ENCODE data around the gene SPPL2A. TPM values are rescaled to one million over a fixed set of nuclear protein-coding genes. Genes with fewer than 3 reads are reported as not detected.
A peak's percentile ranks its signal among the peaks of the same experiment; 100 is the strongest.
"Not testable (repeated sequence)": the region's sequence is repeated elsewhere in the genome, so short reads cannot be mapped to it uniquely, and the experiment has no call there.

Gene SPPL2A
- total RNA-seq, 1 donor from 2014 or later = 69.3 TPM

DNA sequence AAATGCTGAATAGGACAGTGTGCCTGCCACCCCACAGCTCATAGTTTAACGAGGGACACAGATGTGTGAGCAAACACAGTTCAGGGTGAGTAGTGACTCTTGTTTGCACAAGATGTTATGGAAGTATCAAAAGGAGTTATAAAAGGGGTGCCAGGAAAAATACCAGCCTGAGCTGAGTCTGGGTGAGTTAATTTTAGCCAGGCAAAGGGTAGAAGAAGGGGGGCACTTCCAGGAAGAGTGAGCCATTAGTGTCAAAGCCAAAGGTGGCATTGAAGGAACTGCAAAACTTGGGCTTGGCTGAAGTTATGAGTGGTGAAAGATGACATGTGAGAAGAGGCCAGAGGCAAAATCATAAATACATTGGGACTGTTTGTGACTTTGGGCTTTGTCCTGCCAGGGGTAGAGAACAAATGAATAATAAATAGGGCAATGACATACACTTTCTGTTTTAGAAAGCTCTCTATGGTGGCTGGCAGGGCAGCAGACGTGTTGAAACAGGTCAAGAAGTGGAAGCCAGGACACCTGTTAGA is 1.9 kb upstream of the SPPL2A start:
- DNase-seq (ENCODE audit: low spot score) = no peak

DNA sequence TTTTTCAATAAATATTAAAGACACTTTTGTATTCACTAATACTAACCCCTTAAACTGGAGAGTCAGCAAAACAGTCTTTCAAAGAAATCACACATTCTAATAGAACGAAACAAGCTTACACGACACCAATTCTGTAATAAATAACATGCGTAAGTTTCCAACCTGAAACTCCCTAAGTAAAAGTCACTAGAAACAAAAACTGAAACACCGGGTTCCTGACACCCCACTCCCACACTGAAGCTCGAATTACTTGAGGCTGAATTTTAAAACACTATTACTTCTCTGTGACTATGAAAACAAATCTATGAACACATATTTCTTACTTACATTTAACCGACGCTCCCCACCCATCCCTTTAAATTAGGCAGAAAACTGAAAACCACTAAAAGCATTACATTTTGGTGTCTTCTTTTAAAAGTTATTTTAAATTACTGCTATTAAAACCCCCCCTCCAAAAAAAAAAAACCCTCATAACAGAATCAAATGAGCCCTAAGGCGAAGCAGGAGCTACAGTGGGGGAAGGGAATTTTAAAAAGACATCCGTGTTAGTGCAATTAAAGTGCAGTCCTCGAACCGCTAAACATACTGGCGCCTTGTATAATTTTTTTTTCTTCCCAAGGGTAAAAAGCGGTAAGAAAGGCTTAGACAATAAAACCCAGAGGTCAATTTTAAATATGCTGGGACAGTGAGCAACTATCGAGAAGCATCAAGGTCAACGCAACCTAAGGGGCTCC is 878 bp downstream of the SPPL2A start:
- DNase-seq (ENCODE audit: low spot score) = peak; percentile 31

DNA sequence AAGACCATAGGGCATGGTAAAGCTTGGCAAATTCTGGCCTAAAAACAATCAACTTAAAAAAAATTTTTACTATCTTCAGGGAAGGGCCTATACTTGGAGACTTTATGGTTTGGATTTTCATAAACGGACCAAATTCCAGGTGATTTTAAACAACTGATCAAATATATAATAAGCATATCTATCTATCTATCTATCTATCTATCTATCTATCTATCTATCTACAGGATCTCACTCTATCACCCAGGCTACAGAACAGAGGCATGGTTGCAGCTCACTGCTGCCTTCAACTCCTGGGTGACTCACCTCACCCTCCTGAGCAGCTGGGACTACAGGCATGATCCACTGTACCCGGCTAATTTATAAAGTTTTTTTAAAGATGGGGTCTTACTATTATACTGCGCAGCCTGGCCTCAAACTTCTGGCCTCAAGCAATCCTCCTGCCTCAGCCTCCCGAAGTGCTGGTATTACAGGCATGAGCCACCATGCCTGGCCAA is 6.7 kb downstream of the SPPL2A start:
- no peak for DNase-seq (ENCODE audit: low spot score)

DNA sequence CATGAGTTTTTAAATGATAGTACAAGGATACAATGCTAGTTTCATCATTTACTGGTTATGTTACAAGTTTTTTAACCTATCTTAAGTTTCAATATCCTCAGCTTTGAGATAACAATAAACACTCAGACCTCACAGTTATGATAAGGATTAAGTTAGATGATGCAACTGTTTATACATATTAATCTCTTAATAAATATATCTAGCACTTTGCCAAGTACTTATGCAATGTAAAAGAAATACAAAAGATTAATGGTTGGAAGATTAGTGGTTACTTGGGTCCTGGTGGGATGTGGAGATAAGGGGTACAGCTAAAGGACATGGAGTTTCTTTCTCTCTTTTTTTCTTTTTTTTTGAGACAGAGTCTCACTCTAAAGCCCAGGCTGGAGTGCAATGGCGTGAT is 12.0 kb downstream of the SPPL2A start:
- peak; percentile 16 for DNase-seq (ENCODE audit: low spot score)

DNA sequence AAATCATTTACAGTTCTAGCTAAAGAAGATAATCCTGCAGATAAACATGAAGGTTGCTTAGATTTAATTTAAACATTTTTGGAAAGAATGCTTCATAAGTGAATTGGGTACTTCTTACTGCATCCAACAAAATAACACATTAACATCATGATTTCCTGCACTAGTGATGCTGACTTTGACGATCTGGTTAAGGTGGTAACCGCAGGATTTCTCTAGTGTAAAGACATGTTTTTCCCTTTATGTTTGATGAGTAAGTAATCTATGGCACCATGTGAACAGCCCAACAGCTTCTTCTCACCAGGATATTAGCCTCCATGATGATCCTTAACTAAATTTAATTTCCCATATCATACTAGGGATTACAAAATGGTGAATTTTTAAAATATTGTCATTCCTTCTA is 14.1 kb downstream of the SPPL2A start:
- no peak for DNase-seq (ENCODE audit: low spot score)

DNA sequence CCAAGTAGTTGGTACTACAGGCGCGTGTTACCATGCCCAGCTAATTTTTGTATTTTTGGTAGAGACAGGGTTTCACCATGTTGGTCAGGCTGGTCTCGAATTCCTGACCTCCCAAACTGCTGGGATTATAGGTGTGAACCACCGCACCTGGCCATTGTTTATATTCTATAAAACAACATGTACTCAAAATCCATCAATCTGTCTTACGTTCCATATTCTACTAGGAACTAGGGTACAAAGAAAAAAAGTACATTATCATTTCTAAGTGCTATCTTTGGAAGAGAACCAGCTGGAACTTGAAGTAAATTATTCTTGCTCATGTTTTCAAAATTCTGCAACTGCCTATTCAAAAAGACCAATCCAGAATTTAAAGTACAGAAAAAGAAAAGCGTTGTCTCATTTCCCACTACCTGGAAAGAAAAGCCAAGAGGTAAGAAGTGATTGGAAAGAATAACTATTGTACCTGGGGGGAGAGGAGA is 15.2 kb downstream of the SPPL2A start:
- no peak for DNase-seq (ENCODE audit: low spot score)

DNA sequence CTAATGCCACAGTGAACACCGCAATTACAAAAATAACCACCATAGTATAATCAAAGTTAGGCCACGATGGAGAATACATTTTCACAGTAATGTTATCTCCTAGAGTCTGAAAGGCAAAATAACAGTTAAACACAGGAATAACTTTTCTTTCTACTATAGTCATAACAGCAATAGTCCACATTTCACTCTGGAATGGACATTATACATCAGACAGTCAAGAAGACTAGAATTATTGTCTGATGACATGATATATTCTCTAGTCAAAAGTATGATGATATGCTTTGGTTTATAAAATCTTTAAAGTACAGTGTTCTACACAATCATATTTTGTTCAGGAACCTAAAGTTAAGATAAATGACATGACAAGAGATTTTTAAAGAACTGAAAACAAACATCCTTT is 18.0 kb downstream of the SPPL2A start:
- no peak for DNase-seq (ENCODE audit: low spot score)

DNA sequence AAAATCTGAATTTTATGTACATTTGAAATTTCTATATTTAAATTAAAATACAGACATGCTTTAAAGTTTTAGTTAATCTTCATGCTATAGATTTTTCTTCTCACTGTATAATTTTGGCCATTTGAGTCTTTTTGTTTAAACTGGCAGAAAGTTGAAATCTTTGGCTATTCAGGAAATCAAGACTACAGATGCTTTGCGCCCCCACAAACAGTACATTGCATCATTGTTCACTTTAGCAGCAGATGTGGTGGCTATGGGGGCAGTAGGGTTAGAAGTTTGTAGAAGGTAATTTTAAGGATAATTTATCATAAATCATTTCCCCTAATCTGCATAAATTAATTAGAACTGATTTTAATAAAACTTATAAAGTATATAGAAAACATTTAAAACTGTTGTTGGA is 20.9 kb downstream of the SPPL2A start:
- DNase-seq (ENCODE audit: low spot score) = no peak

DNA sequence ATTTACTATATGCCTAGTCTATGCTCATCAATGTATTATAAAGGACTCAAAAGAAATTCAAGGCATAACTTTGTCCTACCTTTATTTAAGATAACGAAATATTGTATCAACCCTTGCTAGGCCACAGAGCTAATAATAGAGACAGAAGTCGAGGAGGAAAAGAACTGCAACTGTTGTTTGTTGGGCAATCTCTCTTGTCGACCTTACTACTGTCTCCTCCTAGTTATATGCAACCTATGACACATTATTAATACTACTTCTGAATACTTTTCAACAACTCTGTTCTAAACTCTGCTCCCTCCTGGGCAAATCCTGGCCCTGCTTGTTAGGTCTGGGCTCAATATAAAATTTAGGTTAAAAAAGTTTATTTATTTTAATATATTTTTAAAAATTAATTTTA is 24.6 kb downstream of the SPPL2A start:
- DNase-seq (ENCODE audit: low spot score) = no peak

DNA sequence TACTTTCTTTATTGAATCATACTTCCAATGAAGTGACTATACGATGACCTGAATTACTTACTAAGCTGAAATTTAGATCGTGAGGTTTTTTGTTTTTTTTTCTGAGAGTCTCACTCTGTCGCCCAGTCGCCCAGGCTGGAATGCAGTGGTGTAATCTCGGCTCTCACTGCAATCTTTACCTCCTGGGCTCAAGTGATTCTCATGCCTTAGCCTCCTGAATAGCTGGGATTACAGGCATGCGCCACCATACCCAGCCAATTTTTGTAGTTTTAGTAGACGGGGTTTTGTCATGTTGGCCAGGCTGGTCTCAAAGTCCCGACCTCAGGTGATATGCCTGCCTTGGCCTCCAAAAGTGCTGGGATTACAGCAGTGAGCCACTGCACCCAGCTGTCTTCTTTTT is 28.7 kb downstream of the SPPL2A start:
- no peak for DNase-seq (ENCODE audit: low spot score)

DNA sequence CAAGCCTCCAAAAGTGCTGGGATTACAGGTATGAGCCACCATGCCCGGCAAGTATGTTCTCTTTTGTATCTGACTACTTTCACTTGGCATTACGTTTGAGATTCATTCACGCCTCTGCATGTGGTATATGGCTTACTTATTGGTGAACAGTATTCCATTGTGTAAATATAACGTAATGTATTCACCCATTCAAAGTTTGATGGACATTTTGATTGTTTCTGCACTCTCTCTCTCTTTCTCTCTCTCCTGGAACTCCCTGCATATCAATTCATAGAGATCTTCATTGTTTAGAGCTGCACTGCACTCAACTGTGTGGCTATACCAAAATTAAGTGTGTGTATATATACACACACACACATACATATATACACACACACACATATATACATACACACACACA is 30.4 kb downstream of the SPPL2A start:
- DNase-seq (ENCODE audit: low spot score) = no peak

DNA sequence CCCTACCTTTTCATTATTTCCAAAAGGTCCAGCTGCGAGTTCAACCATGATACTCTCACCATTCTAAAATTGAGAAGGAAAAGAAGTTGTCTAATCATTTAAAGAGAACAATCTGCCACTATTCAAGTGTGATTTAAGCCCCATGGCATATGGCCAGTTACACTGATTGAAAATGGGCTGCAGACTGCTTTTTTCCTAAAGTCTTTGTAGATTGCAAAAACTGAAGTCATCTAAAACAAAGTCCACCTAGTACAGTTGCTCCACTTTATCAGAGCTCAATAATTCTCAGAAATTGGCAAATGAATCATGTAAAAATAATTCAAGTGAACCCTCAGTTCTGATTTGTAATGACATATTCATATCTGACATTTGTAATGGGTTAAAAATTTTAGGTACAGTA is 39.2 kb downstream of the SPPL2A start:
- no peak for DNase-seq (ENCODE audit: low spot score)

DNA sequence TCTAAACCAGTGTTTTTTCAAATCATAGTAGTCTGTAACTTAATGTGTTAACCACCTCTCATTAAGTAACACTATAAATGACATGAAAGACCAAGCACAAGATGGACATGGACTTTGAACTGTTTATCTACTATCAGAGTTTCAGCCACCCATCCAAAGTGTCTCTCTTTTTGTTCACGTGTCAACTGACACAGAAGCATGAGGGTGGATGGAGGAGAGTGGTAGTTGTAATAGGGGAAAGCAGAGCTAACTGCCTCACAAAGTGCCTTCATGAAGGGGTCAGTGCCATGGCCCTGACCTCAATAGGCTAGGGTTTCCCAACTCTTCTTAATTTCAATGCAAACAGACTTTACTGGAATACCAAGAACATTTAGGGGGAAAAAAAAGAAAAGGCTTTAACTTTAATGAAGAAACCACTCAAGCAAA is 46.8 kb downstream of the SPPL2A start:
- no peak for DNase-seq (ENCODE audit: low spot score)

DNA sequence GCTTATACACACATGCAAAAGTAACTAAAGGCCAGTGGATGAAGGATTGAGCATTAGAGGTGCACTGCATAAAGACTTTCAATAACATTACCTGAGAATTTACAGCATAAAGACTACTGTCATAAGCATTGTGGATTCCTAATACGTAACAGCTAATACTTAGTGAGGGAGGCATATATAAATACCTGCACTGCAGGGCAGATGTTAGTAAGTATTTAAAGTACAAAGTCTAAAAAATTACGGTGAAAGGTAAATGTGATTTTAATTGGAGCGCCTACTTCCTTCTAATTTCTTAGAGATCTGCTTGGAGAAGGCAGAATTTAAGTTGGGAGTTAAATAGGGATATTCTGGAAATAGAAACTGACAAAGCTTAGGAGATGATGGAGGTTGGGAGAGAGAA is 53.5 kb downstream of the SPPL2A start:
- DNase-seq (ENCODE audit: low spot score) = no peak

DNA sequence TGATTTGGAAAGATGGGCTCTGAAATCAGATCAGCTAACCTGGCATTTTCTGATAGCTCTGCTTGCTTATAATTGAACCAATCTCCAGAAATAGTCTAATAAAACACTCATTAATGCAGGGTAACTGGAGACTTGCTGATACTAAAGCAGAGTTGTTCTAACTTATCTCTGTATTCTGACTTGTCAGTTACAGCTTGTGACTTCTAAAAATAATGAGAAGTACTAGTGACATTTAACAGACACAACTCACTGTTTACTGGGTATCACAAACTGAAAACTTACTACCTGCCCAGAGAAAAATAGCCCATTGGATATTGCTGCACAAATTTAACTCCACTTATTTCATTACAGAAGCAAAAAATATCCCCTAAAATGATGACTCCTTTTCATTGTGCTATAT is 54.9 kb downstream of the SPPL2A start:
- DNase-seq (ENCODE audit: low spot score) = no peak

DNA sequence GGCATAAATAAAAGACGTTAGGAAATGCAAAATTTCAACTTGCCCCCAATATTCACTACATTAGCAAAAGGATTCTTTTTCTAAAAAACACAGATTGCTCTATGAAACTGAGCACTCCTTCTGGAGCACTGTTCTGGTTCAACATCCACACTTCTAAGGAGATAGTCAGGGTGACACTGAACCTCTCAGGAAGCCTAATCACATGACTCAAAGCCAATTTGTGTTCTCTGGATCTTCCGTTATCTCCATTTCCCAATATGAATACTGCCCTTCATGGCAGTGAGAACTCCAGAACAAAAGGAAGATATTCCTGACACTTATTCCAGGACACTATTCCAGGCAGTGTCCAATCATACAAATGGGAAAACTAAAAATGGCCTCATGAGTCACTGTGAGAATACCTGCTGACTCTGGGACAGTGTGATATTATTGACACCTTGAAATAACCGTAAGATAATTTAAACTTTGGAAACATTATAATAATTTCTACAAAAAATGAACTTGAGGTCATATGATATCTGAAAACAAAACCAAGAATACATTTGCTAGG is 57.6 kb downstream of the SPPL2A start:
- DNase-seq (ENCODE audit: low spot score) = no peak

DNA sequence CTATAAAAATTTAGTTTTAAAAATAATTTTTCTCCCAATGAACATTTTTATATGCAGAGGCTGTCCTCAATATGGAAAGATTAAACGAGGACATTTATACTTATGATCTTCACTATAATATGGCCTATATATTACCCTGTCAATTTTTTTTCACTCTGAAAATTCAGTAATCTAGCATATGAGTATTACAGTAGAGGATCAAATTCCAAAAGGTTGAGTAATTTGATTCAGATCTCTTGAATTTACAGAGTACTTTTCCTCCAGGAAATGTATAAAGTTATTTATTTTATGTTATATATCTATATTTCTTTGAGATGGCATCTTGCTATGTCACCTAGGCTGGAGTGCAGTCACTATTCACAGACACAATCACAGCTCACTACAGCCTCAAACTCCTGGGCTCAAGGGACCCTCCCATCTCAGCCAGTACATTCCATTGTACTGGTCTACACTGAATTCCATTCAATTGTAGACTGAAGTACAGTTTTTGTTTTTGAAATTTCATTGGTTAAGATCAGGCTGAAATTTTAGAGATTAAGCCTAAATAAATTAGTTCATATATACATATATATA is 62.7 kb downstream of the SPPL2A start:
- DNase-seq (ENCODE audit: low spot score) = no peak

DNA sequence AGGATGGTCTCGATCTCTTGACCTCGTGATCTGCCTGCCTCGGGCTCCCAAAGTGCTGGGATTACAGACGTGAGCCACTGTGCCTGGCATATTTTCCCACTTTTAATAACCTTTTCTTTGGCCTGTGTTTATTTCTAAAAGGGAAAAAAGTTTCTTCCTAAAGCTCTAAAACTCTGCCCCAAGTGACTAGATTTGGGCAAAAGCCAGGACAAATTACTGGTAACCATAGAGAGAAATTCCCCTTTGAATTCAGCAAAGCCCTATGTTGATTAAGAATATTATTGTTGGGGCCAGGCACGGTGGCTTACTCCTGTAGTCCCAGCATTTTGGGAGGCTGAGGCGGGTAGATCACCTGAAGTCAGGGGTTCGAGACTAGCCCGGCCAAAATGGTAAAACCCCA is 67.4 kb downstream of the SPPL2A start:
- no peak for DNase-seq (ENCODE audit: low spot score)

DNA sequence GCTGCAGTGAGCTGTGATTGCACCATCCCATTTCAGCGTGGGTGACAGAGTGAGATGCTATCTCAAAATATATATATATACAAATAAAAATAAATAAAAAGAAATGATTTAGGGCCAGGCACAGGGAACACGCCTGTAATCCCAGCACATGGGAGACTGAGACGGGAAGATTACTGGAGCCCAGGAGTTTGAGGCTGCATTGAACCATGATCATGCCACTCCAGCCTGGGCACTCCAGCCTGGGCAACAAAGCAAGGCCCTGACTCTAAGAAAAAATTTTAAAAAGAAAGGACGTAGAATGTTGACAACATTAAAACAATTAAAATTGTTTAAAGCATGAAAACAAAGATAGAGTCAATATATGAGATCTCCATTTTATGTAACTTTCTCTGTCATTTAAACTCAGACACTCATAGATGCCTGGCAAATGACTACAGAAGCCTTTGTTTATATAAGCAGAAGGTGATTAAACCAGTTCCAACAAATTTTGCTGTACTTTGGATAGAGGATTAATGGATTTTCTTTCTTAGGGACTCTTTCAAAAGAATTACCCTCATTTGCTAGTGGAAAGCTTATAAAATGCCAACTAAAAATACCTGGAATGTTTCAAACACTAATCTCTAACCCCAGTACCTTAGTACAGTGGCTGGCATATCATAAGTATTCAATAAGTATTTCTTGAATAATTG is 68.3 kb downstream of the SPPL2A start:
- no peak for DNase-seq (ENCODE audit: low spot score)

DNA sequence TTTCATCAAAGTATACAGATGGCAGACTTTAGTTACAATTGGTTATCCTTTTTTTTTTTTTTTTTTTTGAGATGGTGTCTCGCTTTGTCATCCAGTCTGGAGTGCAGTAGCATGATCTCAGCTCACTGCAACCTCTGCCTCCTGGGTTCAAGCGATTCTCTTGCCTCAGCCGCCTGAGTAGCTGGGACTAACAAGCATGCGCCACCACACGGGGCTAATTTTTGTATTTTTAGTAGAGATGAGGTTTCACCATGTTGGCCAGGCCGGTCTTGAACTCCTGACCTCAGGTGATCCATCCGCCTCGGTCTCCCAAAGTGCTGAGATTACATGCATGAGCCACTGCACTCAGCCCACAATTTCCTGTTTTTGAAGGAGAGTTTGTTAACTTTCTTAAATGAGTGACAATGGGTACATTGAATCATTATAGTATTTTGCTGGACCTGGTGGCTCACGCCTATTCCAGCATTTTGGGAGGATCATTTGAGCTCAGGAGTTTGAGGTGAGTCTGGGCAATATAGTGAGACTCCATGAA is 70.8 kb downstream of the SPPL2A start:
- not testable (repeated sequence) for DNase-seq (ENCODE audit: low spot score)

DNA sequence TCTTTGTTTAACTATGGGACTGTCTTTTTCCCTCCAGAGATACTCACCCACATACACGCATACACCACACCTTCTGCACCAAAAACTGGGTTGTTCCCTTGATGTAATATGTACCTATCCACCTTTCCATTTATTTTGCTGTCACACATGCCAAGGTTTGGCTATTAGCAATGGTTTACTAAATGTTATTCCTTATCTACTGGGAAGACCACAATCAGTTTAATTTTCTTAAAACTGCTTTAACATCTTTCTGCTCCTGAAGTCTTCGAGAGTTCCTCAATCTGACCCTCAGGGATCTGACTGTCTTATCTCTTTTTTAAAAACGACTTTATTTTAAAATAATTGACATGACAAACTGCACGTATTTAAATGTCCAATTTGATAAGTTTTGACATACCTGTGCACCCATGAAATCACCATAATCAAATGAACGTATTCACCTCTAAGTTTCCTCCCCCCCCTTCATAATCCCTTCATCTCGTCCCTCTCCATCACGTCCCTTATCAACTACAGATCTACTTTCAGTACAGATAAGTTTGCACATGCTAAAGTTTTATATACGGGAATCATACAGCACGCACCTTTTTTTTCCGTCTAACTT is 78.1 kb downstream of the SPPL2A start:
- DNase-seq (ENCODE audit: low spot score) = no peak
